ENCODE results near the gene DUS2. TPM values are rescaled to one million over a fixed set of nuclear protein-coding genes. Genes with fewer than 3 reads are reported as not detected.
A peak's percentile ranks its signal among the peaks of the same experiment; 100 is the strongest.

DUS2 gene
- total RNA-seq, 4 donors from 2014 or later, result 8.4 to 12.5 (median 9.7) TPM

DNA sequence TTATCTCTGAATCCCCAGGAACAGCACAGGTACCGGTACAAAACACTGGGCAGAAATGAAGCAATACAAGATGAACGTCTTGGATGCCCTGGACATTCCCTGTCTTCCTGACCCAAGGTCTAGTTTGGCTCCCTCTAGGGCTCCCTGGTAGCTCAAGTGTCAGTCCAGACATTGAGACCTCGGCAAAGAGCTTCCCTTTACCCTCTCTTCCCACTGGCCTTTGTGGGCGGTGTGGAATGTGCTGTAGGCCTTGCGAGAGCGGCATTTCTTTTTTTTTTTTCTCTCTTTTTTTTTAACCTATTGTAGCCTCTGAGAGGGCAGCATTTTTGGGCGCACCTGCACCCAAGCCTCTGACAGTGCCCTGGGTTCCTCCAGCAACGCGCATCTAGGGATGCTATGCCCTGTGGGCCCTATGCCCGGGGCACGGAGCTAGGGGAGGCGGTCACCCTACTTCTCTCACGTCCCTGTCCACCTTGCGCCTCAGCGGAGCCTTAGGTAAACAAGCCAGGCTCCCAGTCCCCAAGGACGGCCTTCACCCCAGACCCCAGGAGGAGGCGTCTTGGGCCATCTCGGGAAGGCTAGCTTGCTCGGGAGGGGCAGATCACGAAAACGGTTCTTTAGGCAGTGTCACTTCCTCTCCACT, 60.9 kb downstream of the DUS2 start:
- H3K4me1 ChIP-seq, result peaks cover 53 to 82% (median 77%) of the 10 kb centered on the region in 4 donors
- peak overlapping the region; percentile 71 to 93 (median 88) for H3K4me3 ChIP-seq
- no peak for TF ChIP-seq POLR2A (IDR thresholded peaks at IDR 0.05; ENCODE audit: low read depth)
- TF ChIP-seq, protein P1, sequence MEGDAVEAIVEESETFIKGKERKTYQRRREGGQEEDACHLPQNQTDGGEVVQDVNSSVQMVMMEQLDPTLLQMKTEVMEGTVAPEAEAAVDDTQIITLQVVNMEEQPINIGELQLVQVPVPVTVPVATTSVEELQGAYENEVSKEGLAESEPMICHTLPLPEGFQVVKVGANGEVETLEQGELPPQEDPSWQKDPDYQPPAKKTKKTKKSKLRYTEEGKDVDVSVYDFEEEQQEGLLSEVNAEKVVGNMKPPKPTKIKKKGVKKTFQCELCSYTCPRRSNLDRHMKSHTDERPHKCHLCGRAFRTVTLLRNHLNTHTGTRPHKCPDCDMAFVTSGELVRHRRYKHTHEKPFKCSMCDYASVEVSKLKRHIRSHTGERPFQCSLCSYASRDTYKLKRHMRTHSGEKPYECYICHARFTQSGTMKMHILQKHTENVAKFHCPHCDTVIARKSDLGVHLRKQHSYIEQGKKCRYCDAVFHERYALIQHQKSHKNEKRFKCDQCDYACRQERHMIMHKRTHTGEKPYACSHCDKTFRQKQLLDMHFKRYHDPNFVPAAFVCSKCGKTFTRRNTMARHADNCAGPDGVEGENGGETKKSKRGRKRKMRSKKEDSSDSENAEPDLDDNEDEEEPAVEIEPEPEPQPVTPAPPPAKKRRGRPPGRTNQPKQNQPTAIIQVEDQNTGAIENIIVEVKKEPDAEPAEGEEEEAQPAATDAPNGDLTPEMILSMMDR (IDR thresholded peaks at IDR 0.05), result no peak
- no peak for TF ChIP-seq EP300 (IDR thresholded peaks at IDR 0.05)
- no peak for TF ChIP-seq POLR2AphosphoS5 (IDR thresholded peaks at IDR 0.05)
- peak; percentile 34 for DNase-seq (ENCODE audit: extremely low spot score)
- H3K9me3 ChIP-seq, result no peaks in the 10 kb centered on the region
- intact Hi-C loops (cut with DNase I), result no loop called here
- 32% methylated on average over 21 of the region's 21 CpGs for WGBS
- peaks cover 0 to 3% (median under 1%) of the 10 kb centered on the region in 4 donors for H3K36me3 ChIP-seq
- no peaks in the 10 kb centered on the region for H3K27me3 ChIP-seq
- peak overlapping the region; percentile 91 to 99 (median 92) for H3K27ac ChIP-seq (replicated peaks in 1 of 4)

DNA sequence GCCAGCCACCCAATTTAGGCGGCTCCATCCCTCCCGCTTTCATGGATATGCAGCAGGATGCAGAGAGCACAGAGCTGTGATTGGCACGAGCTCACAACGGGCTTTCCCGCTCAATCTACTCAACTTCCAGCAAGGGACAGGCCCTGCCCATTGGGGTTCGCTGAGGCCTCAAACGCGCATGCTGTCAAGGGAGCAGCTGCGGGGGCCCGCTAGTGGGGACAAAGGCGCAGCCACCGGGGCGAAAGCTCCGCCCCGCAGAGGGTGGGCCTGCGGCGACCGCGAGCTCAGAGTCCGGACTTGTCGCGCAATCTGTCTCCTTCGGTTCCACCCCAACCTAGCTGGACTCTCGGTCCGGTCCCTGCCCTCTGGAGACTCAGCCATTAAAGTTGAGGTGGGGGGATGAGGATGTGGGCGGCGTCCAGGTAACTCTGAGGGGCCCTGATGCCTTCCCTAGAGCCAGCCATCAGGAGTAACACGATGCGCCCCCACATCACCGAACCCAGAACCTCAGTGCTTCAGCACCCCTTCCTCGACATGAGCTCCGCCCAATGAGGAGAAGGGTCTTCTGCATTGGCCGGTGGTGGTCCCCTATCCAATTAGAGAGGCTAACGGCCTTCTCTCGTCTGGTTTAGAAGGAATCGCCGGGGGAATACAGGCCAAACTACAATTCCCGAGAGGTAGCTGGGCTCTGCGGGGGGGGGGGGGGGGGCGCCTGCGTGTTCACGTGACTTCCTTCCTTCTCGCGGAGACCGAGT, 61.6 kb downstream of the DUS2 start:
- Histone ChIP-seq H3K4me3 (peak overlapping the region; percentile 71 to 93 (median 88)), H3K27me3 (no peaks in the 10 kb centered on the region), H3K36me3 (no peaks in the 10 kb centered on the region), H3K27ac (replicated peaks in 1 of 4) (peak overlapping the region; percentile 91 to 99 (median 92)), H3K9me3 (no peaks in the 10 kb centered on the region), H3K4me1 (peaks cover 50 to 82% (median 74%) of the 10 kb centered on the region in 4 donors)
- DNase-seq (ENCODE audit: extremely low spot score), result peak; percentile 100
- intact Hi-C loops (cut with DNase I), result loop anchor here (5.0 kb wide), 1 partner anchor 153 kb away; the partner anchor contains the start of gene ESRP2
- TF ChIP-seq POLR2A (IDR thresholded peaks at IDR 0.05; ENCODE audit: low read depth) (peak; percentile 23), POLR2AphosphoS5 (IDR thresholded peaks at IDR 0.05) (peak; percentile 50 to 81), EP300 (IDR thresholded peaks at IDR 0.05) (no peak)
- TF ChIP-seq, protein P1 (IDR thresholded peaks at IDR 0.05), result peak in 1 of 3 experiments; percentile 29
- WGBS, result 4% methylated on average over 9 of the region's 45 CpGs

DNA sequence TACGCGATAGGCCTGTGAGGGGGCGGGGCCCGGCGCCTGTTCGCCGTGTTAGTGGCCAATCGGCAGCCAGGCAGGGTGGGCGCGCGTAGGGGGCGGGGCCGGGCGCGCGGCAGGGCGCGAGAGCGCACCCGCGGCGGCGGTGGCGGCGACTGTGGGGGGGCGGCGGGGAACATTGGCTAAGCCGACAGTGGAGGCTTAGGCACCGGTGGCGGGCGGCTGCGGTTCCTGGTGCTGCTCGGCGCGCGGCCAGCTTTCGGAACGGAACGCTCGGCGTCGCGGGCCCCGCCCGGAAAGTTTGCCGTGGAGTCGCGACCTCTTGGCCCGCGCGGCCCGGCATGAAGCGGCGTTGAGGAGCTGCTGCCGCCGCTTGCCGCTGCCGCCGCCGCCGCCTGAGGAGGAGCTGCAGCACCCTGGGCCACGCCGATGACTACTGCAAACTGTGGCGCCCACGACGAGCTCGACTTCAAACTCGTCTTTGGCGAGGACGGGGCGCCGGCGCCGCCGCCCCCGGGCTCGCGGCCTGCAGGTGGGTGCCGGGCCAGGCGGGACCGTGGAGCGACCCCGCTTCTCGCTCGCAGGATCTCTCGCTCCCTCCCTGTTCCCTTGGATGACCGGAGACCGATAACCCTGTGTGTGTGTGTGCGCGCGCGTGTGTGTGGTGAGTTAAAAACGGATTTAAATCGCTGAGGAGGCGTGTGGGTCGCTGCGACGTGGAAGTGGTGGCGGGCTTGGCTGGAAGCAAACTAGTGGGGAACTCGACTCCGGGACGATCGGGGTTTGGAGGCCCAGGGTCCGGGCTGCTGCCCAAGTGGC, 62.4 kb downstream of the DUS2 start, which contains the start of gene NFATC3:
TSS of gene NFATC3 (plus strand) at position 112 of the 813 bp plus-strand sequence. CDS start at position 424, 312 bp downstream.
- WGBS, result 0% methylated on average over 24 of the region's 104 CpGs
- peak within 1 kb of the TSS; percentile 91 to 99 (median 95) for H3K27ac ChIP-seq (replicated peaks in 1 of 4)
- peak within 1 kb of the TSS; percentile 71 to 93 (median 88) for H3K4me3 ChIP-seq
- intact Hi-C loops (cut with DNase I), result loop anchor here (5.0 kb wide), 1 partner anchor 152 kb away; the partner anchor contains the start of gene ESRP2
- peaks cover 45 to 82% (median 69%) of the 10 kb centered on the region in 4 donors for H3K4me1 ChIP-seq
- no peaks in the 10 kb centered on the region for H3K9me3 ChIP-seq
- no peaks in the 10 kb centered on the region for H3K36me3 ChIP-seq
- no peaks in the 10 kb centered on the region for H3K27me3 ChIP-seq
- DNase-seq (ENCODE audit: extremely low spot score), result peak; percentile 93
- peak; percentile 45 for TF ChIP-seq POLR2A (IDR thresholded peaks at IDR 0.05; ENCODE audit: low read depth)
- peak; percentile 33 to 70 for TF ChIP-seq POLR2AphosphoS5 (IDR thresholded peaks at IDR 0.05)
- TF ChIP-seq, protein P1 (IDR thresholded peaks at IDR 0.05), result no peak

DNA sequence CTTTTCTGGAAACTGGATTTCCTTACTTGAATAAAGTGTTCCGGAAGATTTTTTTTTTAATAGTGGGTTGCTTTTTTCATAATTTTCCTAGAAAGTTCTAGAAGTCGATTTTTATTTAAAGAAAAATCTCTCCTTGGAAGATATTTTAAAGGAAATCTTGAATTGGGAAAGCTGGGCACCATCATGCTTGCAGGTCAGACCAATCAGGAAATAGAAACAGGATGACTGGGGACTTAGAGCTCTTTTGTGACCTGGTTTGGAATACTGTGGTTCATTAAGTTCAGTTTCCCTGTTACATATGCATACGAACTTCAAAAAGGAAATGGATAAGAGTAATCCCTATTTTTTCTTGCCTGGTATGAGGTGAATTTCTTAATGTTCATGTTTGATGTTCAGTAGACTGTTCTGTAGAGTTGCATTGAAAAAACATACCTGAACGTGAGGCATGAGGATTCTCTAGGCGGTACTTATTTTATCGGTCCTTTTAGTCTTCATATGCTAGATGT, 63.3 kb downstream of the DUS2 start:
- Histone ChIP-seq H3K4me1 (peaks cover 51 to 81% (median 69%) of the 10 kb centered on the region in 4 donors), H3K4me3 (peak overlapping the region; percentile 71 to 93 (median 88)), H3K9me3 (no peaks in the 10 kb centered on the region), H3K27ac (replicated peaks in 1 of 4) (peak overlapping the region; percentile 91 to 99 (median 95)), H3K36me3 (no peaks in the 10 kb centered on the region), H3K27me3 (no peaks in the 10 kb centered on the region)
- no peak for DNase-seq (ENCODE audit: extremely low spot score)
- TF ChIP-seq, protein P1 (IDR thresholded peaks at IDR 0.05), result no peak
- TF ChIP-seq POLR2A (IDR thresholded peaks at IDR 0.05; ENCODE audit: low read depth) (no peak), EP300 (IDR thresholded peaks at IDR 0.05) (no peak), POLR2AphosphoS5 (IDR thresholded peaks at IDR 0.05) (no peak)
- WGBS, result under 1% methylated on average over 6 of the region's 6 CpGs
- intact Hi-C loops (cut with DNase I), result loop anchor here (5.0 kb wide), 1 partner anchor 151 kb away; the partner anchor contains the start of gene ESRP2

Data from esophagus muscularis mucosa (tissue), 4 donors.